DND-41 (cell line): Measurements from ENCODE around the gene SHH.

Source experiments
- ATAC-seq: fragments of 200-7000 bp; cut with Tn5 transposase; 3 replicates; pipeline ENCODE4 v1.9.1; 2021; ENCODE audit warnings: low read depth; ENCODE audit not compliant: insufficient read depth
- DNase-seq: peaks from one replicate; pipeline ENCODE4 v3.0.0-alpha.2; 2020
- H2AFZ ChIP-seq: 2 replicates; pipeline ENCODE4 v1.6.0; 2012; ENCODE audit warnings: low read depth, low read length
- H3K27ac ChIP-seq: 2 replicates; pipeline ENCODE4 v1.5.1; 2012; ENCODE audit warnings: low read length, inconsistent platforms
- H3K27me3 ChIP-seq: fragments of 200-600 bp; sonication (generic); 2 replicates; pipeline ENCODE4 v1.6.0; 2012; ENCODE audit warnings: low read length, mild to moderate bottlenecking, inconsistent platforms; ENCODE audit not compliant: insufficient read depth, poor library complexity
- H3K36me3 ChIP-seq: 2 replicates; pipeline ENCODE4 v1.5.1; 2012; ENCODE audit warnings: low read length, inconsistent platforms; ENCODE audit not compliant: insufficient read depth
- H3K4me1 ChIP-seq: 2 replicates; pipeline ENCODE4 v1.5.1; 2012; ENCODE audit warnings: mild to moderate bottlenecking, low read length; ENCODE audit not compliant: insufficient read depth
- H3K4me2 ChIP-seq: 2 replicates; pipeline ENCODE4 v1.6.0; 2012; ENCODE audit warnings: mild to moderate bottlenecking, moderate library complexity, low read length, inconsistent platforms; ENCODE audit not compliant: insufficient read depth
- H3K4me3 ChIP-seq, 2 experiments: fragments of 200-600 bp in 1 of 2; shearing (Covaris generic) in 1 of 2; 2 replicates each; pipeline ENCODE4 v1.5.1; 2012 to 2016; ENCODE audit warnings: inconsistent platforms in 2 of 2, low read length in 2 of 2, mild to moderate bottlenecking in 2 of 2, low read depth in 1 of 2, moderate library complexity in 1 of 2
- H3K79me2 ChIP-seq: 2 replicates; pipeline ENCODE4 v1.6.0; 2012; ENCODE audit warnings: low read length, inconsistent platforms; ENCODE audit not compliant: insufficient read depth
- H3K9ac ChIP-seq: 2 replicates; pipeline ENCODE4 v1.6.0; 2012; ENCODE audit warnings: low read depth, mild to moderate bottlenecking, inconsistent platforms, low read length, moderate library complexity
- H3K9me3 ChIP-seq: 2 replicates; pipeline ENCODE4 v1.5.1; 2012; ENCODE audit warnings: low read length, moderate library complexity, mild to moderate bottlenecking, inconsistent platforms; ENCODE audit not compliant: insufficient read depth, severe bottlenecking
- H4K20me1 ChIP-seq: 2 replicates; pipeline ENCODE4 v1.6.0; 2012; ENCODE audit warnings: low read length; ENCODE audit not compliant: insufficient read depth
- CTCF ChIP-seq: IDR thresholded peaks from 2 replicates; pipeline ENCODE4 v1.5.1; 2012; ENCODE audit warnings: borderline replicate concordance, low read length, moderate library complexity, mild to moderate bottlenecking; ENCODE audit not compliant: poor library complexity, severe bottlenecking; ENCODE audit errors: extremely low read depth
- EZH2 ChIP-seq: IDR thresholded peaks from 3 replicates; pipeline ENCODE4 v1.6.1; 2012; ENCODE audit warnings: borderline replicate concordance, low read depth, mild to moderate bottlenecking, moderate library complexity, low read length, inconsistent platforms; ENCODE audit not compliant: severe bottlenecking

The SHH gene

GRCh38 chr7:155836216-155837125 lies 24.2 kb upstream of the SHH start:
- H3K9ac ChIP-seq: no peak overlapping the region
- H3K4me2 ChIP-seq: no peak overlapping the region
- DNase-seq (no peak), ATAC-seq (no peak)
- H3K36me3 ChIP-seq: no peaks in the 10 kb centered on the region
- no peaks in the 10 kb centered on the region for H4K20me1 ChIP-seq
- no peaks in the 10 kb centered on the region for H3K4me1 ChIP-seq
- H2AFZ ChIP-seq: no peak overlapping the region
- H3K9me3 ChIP-seq: no peaks in the 10 kb centered on the region
- H3K79me2 ChIP-seq: no peaks in the 10 kb centered on the region
- TF ChIP-seq CTCF: no peak
- no peak for TF ChIP-seq EZH2
- H3K27me3 ChIP-seq: peaks cover 23% of the 10 kb centered on the region
- H3K27ac ChIP-seq: no peak overlapping the region
- no peak overlapping the region for H3K4me3 ChIP-seq

GRCh38 chr7:155835446-155836215 lies 23.4 kb upstream of the SHH start:
- ATAC-seq (no peak), DNase-seq (no peak)
- no peak overlapping the region for H3K9ac ChIP-seq
- H3K9me3 ChIP-seq: no peaks in the 10 kb centered on the region
- H3K4me1 ChIP-seq: no peaks in the 10 kb centered on the region
- H3K4me3 ChIP-seq: no peak overlapping the region
- no peak overlapping the region for H3K27ac ChIP-seq
- TF ChIP-seq EZH2 (no peak), CTCF (no peak)
- no peaks in the 10 kb centered on the region for H3K79me2 ChIP-seq
- no peaks in the 10 kb centered on the region for H4K20me1 ChIP-seq
- peaks cover 23% of the 10 kb centered on the region for H3K27me3 ChIP-seq
- H3K36me3 ChIP-seq: no peaks in the 10 kb centered on the region
- H2AFZ ChIP-seq: no peak overlapping the region
- no peak overlapping the region for H3K4me2 ChIP-seq

DNA sequence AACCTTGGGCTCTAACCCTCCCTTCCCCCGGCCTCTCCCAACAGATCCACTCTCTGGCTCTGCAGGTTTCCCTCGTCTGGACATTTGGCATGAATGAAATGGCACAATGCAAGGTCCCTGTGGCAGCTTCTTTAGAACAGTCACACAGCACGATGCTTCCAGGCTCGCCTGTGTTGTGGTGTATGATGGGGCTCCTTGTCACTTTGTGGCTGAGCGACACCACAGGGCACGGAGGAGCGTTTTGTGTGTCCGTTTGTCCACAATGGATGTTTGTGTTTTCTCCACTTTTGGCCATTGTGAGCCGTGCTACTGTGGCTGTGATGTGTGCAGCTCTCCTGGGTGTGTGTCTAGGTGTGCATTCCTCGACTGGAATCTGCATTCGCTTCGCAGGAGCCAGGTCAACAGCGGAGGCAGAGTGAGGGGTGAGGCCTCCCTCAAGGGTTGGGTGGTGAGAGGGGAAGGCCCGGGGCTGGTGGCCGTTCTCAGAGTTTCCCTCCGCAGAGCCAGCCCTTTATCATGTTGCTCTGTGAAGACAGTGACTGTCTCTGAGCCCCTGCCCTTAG lies 22.3 kb upstream of the SHH start:
- Histone ChIP-seq H3K79me2 (no peaks in the 10 kb centered on the region), H3K36me3 (no peaks in the 10 kb centered on the region), H3K9me3 (no peaks in the 10 kb centered on the region), H4K20me1 (no peaks in the 10 kb centered on the region; the same call in 1 of the 2 replicates), H2AFZ (no peak overlapping the region), H3K9ac (no peak overlapping the region), H3K27me3 (peaks cover 20% of the 10 kb centered on the region), H3K4me2 (no peak overlapping the region), H3K4me3 (no peak overlapping the region), H3K27ac (no peak overlapping the region), H3K4me1 (no peaks in the 10 kb centered on the region)
- TF ChIP-seq EZH2 (no peak), CTCF (no peak)
- ATAC-seq: no peak
- DNase-seq: no peak
